Activated T-helper 1 cell treated with anti-CD3 and anti-CD28 coated beads, Interleukin-2, amount 50 U/mL, for 16 hours (primary cell): ENCODE data around the gene BTBD9.

ENCODE experiments used
- DNase-seq, 2 donors: peaks; one replicate each; pipeline ENCODE4 v3.0.0-alpha.2; 2020; ENCODE audit warnings: low read depth in 1 of 2, low spot score in 1 of 2

Gene BTBD9

DNA sequence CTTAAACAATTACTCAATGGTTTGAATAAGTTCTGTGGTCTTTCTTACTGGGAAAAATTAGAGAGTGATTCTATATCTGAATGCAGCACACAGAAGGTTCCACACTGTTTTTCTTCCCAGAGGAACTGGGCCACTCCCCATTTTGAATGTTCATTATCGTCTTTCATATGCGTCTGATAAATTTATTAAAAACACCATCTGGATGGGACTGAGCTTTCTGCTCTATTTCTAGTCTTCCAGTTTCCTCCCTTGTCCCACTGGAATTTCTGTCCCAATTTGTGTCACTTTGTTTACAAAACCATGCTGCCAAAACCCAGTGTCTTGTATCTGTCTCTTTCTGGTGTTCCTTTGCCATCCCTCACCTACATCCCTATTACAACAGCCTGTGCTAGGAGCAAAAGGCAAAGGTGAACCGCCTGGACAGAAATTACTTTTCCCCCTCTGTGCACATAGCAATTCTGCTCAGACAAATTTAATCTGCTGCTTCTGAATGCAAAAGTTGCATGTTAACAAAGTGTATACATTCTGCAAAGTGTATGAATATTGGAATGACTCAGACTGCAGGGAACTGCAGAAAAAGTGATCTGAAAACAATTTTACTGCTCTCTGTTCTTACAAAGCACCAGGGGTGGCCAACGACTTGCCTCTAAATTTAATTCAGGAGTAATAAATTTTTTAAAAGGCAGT, 333.6 kb downstream of the BTBD9 start:
- no peak for DNase-seq

DNA sequence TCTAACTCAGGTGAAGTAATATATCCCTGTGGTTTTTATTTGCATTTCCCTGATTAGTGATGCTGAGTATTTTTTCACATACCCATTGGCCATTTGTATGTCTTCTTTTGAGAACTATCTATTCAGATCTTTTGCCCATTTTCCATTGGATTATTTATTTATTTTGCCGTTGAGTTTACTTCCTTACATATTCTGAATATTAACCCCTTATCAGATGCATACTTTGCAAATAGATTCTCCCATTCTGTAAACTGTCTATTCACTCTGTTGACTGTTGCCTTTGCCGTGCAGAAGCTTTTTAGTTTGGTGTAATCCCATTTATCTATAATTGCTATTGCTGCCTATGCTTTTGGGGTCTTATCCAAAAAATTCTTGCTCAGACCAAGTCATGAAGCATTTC, 336.9 kb downstream of the BTBD9 start:
- no peak for DNase-seq

DNA sequence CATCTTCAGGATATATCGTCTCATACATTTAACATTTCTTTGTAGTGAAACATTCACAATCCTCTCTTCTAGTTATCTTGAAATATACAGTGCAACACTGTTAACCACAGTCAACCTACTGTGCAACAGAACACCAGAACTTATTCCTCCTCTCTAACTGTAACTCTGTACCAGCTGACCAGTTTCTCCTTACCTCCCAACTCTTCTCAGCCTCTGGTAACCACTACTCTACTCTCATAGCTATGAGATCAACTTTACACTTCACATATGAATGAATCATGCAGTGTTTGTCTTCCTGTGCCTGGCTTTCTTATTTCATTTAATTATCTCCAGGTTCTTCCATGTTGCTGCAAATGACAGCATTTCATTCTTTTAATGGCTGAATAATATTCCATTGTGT, 337.6 kb downstream of the BTBD9 start:
- no peak for DNase-seq

GRCh38 chr6:38290133-38290799, 349.5 kb downstream of the BTBD9 start:
- no peak for DNase-seq

DNA sequence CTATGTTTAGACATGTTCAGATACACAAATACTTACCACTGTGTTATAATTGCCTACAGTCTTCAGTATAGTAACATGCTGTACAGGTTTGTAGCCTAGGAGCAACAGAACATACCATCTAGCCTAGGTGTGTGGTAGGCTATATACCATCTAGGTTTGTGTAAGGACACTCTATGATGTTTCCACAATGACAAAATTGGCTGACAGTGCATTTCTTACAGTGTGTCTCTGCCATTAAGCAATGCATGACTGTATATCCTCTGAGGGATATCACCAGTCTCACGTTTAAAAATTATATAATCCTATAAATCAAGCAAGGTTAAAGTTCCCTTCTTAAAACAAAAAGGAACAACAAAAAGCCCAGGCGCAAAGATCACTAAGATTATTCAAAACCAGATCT, 352.2 kb downstream of the BTBD9 start:
- DNase-seq = no peak

- DNase-seq = no peak
Observed at GRCh38 chr6:38284802-38285394, 354.8 kb downstream of the BTBD9 start.

DNA sequence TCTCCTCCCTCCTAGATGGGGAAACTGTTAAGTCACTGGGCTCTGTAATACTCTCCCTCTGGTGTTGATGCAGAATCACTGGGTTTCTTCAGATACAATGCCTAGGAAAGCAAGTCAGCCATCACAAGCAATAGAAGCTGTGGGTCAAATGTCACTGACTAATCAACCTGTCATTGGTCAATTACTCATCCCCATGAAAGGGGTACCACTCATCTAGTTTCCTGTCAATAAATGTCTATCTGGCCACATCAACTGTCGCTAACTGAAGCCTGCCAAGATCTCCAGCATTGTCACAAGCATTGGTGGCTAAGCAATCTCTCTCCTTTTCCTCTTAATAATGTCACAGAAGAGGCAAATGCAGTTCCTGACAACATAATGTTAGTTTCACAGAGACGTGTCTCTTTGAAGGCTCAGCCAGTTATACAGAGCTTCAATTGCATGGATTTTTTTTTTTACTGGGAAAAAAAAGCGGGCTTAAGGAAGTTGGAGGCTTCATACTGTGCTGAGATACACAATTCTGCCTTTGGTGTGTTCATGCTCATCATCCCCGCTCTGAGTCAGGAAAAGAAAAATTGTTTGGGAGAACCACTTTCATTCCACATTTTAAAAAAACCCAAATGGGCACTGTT, 355.9 kb downstream of the BTBD9 start:
- DNase-seq = no peak

- DNase-seq = no peak
Observed at GRCh38 chr6:38282911-38283310, 356.8 kb downstream of the BTBD9 start.

DNA sequence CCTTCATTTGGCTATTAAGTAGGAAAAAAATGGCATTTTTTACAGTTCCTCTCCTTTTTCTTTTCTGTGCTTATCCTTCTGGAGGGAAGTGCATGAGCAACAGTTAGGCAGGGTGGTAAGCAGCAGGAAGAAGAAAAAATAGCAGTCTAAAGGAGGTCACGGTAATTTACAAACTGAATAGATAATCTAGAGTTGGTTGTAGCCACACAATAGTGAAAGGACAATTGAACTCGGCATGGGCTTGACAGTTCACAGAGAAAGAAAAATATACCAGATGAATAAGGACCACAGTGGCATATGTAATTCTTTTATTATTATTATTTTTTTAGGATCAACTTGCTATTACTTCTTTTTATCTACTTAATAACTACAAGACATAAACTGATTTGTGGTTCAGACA, 358.6 kb downstream of the BTBD9 start:
- DNase-seq = no peak

DNA sequence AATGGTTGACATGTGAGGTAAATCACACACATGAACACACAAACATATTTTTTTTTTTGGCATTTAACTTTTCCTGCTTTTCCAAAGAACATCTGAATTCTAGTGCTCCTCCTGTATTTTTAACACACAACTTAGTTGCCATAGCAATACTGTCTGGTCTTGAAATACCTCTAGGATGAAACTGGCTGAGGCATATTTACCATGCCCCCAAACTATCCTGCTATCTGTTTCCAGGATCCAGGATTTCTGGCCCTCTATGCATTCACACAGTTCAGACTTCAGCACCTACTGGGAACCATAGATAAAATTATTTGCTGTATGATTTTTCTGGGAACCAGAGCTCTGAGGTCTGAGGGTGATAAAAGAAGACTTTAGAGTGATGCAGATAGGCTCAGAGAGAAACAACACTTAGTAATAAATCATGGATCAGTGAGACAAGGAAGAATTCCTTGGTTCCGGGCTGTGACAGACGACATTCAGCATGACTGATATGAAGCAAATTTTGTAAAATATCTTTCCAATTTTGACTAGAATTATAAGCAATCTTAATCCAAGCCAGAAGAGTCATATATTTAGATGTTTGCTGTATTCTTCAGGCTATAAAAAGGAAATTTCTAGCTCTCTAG, 359.7 kb downstream of the BTBD9 start:
- no peak for DNase-seq

DNA sequence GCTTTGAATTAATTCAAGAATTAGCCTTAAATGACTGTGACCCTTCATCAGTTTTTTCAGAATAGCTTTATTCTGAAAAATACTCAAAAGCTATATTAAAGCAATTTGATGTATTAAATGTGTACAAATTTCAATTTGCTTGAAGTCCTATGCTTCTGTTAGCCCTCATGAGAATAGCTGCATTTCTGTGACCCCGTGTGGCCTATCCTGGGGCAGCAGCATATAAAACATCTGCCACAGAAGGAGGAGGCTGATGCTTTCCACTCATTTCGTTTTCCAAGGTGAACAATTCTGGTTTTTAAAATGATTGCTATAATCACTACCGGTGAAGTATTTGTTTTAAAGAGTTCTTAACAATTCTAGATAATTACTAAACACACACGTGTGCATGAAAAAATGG, 360.3 kb downstream of the BTBD9 start:
- no peak for DNase-seq

GRCh38 chr6:38273325-38273724, 366.4 kb downstream of the BTBD9 start:
- DNase-seq = no peak

GRCh38 chr6:38272222-38272621, 367.5 kb downstream of the BTBD9 start:
- no peak for DNase-seq

GRCh38 chr6:38271081-38271480, 368.6 kb downstream of the BTBD9 start:
- DNase-seq = no peak

DNA sequence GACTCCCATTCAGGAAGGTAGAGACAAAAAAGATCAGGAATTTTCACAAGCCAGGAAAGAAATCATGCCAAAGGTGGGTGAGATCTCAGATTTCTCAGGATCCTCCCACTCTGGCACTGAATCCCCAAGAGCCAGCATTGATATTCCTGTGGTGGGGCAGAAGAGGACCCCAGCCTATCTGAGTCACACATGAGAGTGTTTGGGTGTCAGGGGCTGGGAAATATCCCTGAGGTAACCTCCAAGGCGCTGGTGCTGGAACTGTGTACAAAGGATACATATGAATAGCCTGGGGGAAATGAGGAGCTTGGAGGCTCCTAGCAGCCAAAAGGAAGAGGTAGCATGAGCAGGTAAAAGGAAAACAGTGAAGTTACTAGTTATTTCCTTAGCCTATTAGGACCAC, 369.4 kb downstream of the BTBD9 start:
- no peak for DNase-seq

GRCh38 chr6:38269461-38270172, 370.1 kb downstream of the BTBD9 start:
- no peak for DNase-seq

DNA sequence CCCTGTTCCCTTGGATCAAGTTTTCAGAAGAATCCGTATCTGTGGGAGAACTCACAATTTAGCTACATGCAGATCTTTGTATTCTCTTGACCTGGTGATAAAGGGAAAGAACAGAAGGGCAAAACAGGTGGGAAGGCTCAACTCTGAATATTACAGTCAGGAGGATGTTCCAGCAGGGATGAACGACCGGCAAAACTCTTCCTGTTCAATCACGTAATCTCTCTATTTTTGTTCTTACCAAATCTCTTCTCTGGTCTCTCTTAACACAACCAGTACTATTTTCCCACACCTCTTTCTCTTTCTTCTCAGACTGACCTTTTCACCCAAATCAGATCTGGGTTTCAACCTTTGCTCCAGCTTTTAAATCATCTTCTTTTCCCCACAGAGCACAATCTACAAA, 371.4 kb downstream of the BTBD9 start:
- DNase-seq = no peak

GRCh38 chr6:38266921-38267354, 372.8 kb downstream of the BTBD9 start:
- DNase-seq = no peak

- DNase-seq = no peak
Observed at GRCh38 chr6:38264605-38265004, 375.1 kb downstream of the BTBD9 start.

DNA sequence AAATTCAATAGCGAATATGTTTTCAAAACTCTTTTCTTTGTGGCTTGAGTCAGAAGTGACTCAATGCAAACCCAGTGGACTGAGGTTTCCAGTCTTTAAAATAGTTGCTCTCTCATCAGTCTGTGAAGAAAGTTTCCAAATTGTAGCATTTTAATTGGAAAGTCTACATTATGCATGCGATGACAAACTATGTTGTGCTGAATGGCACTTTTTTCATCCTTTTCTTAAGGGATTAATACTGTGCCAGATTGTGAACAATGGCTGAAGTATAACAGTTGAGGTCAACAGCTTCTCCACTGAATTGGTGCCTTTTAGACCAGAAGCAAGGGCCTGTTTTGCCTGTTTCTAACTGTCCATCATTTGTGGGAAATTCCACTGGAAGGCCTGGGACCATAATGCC, 377.1 kb downstream of the BTBD9 start:
- no peak for DNase-seq

GRCh38 chr6:38262026-38262425, 377.7 kb downstream of the BTBD9 start:
- no peak for DNase-seq
